NCI-H1105 treated with DMSO at 0.1 percent for 48 hours (cell line): Measurements from ENCODE around the gene GIMD1.
"Not testable (repeated sequence)": the region's sequence is repeated elsewhere in the genome, so short reads cannot be mapped to it uniquely, and the experiment has no call there.

Source experiments
- DNase-seq: peaks from one replicate; lab custom pipeline; 2025; lab: John Stamatoyannopoulos, UW

GIMD1 gene

DNA sequence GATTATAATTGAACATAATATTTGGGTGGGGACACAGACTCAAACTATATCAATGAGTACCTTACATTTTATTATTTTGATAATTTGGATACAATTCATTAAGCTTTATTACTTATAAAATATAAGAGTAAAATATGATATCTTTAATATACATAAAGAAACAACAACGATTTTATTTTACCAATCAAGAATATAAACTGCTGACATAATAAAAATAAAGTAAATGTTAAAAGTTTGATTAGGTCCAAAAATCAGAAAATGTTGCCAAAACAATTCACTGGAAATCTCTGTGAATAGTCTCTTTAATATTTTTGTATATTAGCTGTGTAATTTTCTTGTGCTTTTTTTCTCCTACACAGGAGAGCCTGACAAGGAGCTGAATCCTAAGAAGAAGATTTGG, 21.4 kb downstream of the GIMD1 start:
- DNase-seq, result no peak

DNA sequence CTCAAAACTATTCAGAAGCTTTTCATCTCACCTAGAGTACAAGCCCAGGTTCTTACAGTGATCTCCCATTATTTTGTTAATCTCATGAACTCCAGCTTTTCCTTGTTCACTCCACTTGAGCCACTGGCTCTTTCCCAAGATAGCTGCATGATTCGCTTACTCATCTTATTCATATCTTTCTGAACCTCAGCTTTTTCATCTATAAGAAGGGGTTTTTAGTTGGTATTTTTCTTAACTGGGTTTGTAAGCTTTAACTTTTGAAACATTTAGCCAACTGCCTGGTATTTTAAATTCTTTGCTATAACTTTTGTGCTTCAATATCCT, 24.0 kb downstream of the GIMD1 start:
- DNase-seq, result no peak

DNA sequence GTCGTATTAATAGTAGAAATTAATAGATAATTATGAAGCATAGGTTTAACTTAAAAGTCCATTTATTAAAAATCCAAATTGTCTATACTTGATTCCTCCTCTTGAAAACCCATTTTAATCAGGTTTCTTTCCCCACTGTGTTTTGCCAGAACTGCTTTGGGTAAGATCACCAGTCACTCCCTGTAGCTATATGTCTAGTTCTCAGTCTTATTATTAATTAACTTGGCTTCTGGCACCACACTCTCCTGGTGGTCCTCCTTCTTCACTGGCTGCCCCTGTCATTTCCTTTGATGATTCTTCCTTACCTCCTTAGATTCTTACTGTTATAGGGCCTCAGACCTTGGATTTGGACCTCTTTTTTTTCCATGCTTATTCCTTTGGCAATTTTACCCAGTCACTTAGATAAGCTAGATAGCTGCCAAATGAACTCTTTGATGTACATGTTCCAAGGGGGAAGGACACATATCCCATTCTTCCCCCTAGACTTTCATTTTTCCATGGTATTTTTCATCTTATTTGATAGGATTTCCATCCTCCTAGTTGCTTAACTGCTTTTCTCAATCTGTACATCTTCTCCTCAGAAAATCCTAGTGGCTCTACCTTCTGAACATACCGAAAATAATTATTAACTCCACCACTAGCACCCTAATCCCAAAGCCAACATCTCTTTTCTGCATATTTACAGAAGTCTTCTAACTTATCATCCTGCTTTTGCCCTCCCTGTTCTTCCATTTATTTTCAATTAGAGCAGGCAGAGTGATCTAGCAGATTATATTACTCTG, 24.5 kb downstream of the GIMD1 start:
- no peak for DNase-seq

DNA sequence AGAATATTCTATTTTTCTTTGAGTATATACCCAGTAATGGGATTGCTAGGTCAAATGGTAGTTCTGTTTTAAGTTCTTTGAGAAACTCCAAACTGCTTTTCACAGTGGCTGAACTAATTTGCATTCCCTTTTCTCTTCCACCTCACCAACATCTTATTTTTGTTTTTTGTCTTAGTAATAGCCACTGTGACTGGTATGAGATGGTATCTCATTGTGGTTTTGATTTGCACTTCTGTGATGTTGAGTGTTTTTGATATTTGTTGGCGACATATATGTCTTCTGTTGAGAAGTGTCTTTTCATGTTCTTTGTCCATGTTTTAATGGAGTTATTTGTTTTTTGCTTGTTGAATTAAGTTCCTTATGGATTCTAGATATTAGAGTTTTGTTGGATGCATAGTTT, 27.8 kb downstream of the GIMD1 start:
- no peak for DNase-seq

DNA sequence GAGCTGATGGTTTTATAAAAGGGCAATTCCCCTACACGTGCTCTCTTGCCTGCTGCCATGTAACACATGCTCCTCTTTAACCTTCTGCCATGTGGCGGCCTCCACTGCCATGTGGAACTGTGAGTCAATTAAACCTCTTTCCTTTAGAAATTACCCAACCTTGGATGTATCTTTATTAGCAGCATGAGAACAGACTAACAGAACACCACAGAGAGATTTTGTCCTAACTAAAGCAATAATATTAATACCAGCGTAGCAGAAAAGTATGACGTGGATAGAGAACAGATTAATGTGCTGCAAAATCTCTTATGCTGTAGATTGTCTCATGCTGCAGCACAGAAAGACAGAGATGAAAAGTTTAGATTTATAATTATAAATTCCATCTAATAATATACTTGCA, 29.1 kb downstream of the GIMD1 start:
- no peak for DNase-seq

DNA sequence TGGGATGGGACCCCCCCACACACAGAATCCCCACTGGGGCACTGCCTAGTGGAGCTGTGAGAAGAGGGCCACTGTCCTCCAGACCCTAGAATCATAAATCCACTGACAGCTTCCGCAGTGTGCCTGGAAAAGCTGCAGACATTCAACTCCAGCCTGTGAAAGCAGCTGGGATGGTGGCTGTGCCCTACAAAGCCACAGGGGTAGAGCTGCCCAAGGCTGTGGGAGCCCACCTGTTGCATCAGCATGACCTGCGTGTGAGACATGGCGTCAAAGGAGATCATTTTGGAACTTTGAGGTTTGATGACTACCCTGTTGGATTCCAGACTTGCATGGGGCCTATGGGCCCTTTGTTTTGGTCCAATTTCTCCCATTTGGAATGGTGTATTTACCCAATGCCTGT, 29.9 kb downstream of the GIMD1 start:
- DNase-seq, result no peak

DNA sequence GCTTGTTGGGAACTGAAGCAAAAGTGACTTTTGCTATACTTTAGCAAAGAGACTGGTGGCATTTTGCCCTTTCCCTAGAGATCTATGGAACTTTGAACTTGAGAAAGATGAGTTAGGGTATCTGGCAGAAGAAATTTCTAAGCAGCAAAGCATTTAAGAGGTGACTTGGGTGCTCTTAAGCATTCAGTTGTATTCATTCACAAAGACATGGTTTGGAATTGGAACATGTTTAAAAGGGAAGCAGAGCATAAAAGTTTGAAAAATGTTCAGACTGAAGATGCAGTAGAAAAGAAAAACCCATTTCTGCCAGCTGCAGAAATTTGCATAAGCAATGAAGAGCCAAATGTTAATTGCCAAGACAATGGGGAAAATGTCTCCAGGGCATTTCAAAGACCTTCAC, 30.7 kb downstream of the GIMD1 start:
- DNase-seq, result no peak

DNA sequence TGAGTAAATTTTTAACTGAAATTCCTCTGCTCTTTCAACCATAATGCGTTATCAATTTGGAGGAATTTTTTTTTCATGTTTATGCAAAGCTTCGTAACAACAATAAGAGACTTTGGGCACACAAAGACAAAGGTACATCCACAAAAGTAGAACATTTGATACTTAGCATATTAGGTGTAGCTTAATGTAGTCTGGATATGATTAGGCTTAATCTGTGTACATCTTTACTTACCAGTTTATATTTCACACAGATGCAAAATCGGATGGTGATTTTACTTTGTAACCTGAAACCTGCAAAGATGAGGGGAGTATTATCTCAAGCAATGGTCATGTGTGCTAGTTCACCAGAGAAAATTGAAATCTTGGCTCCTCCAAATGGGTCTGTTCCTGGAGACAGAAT, 32.0 kb downstream of the GIMD1 start:
- no peak for DNase-seq

DNA sequence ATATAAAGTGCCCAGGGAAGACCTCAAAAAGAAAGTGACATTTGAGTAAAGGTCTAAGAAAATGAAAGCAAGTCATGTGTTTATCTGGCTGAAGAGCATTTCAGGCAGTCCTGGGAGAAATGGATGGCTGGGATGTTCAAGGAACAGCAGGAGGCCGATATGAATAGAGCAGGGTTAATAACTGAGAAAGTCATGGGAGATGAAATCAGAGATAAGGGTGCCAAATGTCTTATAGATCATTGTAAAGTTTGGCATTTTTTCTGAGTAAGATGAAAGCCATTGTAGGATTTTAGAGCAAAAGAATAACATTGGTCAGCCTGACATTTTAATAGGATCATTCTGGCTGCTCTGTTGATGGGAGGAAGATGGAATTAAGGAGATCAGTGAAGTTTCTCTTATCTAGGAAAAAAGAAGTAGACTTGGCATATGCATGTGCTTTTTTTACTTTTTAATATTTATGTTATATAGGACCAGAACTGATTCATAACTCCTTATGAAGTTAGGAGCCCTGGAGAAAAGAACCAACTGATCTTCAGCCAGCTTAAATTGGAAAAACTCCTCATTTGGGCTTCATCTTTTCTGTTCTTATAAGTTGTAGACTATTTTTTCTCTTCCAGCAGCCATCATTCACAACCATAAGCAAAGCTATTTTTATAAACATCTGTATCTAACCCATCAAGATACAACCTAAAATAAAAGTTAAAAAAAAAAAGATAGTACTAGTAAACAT, 33.7 kb downstream of the GIMD1 start:
- DNase-seq, result no peak

DNA sequence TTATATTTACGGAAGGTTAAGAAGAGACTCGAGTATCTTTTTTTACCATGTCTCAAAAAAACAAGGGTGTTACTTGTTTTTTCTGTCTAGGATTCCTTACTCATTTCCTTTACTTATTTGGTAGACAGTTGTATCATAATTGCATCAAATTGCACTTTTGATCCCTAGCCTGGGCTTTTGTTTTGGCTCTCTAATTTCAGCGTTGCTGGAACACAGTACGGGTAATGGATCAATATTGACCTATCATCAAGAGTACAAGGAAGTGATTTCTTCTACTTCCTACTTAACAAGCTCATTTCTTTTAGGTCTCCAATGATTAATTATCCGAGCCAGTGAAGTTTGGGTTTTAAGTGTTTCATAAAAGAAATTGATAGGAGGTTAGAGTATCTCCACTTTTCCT, 35.4 kb downstream of the GIMD1 start:
- DNase-seq, result no peak

DNA sequence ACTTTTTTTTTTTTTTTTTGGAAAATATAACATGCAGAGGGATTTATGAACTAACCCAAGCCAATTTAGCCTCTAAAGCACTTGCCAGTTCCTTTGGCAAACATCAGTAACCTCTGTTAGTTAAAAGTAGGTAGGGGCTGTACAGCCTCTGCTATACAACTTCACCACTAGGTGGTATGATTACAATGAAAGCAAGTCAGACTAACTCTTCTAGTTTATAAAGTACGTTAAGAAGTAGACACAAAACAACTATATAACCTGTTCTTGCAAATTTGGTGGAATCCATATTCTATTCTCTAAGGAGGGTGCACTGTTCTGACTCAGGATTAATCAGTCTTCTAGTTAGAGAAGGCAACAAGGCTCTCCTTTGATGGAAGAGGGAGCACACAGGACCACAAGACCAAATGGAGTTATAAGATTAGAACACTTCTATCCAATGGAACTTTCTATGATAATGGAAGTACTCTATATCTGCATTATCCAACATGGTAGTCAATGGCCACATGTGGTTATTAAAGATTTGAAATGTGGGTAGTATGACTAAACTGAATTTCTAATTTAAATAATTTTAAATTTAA, 39.4 kb downstream of the GIMD1 start:
- DNase-seq, result peak; percentile 16

DNA sequence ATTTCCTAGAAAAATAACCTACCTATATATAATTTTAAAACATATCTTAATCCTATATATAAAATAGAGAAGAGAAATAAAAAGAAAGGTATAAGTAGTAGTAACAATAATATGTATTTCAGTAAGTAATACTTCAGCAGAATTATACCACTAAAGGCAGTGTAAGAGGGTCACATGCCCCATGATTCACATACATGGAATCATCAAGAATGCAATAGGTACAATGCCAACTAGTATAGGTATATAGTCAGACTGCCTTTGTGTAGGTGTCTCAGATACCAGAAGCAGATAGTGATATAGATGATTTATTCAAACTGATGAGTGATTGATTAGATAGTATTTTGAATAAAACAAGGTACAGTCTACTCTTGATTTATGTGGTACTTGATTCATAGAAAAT, 42.8 kb downstream of the GIMD1 start:
- DNase-seq, result no peak

DNA sequence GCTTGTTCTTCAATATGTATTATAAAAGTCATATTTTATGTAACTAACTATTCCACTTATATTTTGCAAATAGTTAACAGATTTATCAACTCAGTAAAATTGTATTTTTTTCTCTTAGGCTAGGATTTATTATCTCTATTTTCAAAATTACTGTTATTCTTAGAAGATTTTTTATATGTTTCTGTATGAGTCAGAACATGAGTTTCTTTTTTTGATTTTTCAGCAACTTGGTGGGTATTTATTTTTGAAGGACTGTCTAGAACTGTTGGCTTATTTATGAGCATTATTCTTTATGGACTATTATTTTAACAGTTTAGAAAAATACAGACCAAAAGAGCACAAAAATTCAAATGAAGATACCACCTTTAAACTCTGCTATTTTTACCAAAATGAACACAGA, 45.5 kb downstream of the GIMD1 start:
- DNase-seq, result no peak

DNA sequence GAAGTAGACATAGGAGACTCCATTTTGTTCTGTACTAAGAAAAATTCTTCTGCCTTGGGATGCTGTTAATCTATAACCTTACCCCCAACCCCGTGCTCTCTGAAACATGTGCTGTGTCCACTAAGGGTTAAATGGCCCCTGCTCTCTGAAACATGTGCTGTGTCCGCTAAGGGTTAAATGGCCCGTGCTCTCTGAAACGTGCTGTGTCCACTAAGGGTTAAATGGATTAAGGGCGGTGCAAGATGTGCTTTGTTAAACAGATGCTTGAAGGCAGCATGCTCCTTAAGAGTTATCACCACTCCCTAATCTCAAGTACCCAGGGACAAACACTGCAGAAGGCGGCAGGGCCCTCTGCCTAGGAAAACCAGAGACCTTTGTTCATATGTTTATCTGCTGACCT, 46.8 kb downstream of the GIMD1 start:
- DNase-seq, result not testable (repeated sequence)

DNA sequence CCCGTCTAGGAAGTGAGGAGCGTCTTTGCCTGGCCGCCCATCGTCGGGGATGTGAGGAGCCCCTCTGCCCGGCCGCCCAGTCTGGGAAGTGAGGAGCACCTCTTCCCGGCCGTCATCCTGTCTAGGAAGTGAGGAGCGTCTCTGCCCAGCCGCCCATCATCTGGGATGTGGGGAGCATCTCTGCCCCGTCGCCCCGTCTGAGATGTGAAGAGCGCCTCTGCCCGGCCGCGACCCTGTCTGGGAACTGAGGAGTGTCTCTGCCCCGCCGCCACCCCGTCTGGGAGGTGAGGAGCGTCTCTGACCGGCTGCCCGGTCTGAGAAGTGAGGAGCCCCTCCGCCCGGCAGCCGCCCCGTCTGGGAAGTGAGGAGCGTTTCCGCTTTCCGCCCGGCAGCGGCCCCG, 47.4 kb downstream of the GIMD1 start:
- not testable (repeated sequence) for DNase-seq

DNA sequence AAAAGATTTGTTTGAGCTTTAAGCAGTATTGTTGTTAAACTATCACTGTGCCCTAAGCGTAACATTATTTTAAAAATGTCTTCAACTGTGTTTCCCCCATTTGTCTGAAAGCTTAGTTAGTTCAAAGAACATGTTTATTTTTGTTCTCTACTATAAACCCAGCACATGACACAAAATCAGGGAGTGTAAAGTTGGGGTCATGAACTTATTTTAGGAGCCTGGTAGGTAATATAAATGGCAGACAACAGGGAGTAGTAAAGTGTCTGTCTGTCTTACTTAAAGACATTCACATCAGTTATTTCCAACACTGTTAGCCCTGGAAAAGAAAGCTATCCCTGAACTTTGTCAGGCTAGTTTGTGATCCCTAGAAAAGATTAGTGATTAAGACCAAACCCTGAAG, 48.3 kb downstream of the GIMD1 start:
- no peak for DNase-seq

DNA sequence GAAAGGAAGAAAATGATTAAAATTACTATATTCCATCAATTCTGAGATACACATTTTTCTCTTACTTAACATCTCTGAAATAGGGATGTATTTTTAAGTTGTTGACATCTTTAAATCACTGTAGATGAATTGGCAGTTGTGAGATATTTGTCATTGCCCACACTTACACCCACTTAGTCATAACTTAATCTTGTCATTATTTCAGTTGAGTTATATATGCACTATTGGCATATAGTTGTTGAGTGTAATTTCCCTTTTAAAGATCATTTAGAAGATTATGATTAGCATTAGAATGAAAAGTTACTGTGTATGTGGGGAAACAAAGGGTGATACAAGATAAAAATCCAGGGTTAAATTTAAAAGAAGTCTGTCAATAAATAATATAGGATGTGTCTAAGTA, 50.1 kb downstream of the GIMD1 start:
- DNase-seq, result no peak

DNA sequence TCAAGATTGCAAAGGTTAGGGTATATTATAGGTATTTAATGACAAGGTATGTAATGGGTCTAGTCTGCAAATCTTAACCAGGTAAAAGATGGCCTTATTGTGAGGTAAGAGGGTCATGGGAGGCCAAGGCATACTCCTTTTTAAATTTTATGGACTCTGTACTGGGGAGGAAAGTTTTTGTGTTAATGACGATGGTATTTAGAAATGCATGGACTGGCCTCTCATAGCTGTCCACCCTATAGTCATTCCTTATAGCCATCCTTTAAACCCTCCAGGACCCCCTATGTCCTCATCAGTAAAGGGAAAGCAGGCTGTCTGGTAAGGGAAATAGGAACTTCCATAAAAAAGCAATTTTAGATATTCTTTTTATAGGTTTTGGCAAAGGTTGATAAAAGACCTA, 50.8 kb downstream of the GIMD1 start:
- no peak for DNase-seq

DNA sequence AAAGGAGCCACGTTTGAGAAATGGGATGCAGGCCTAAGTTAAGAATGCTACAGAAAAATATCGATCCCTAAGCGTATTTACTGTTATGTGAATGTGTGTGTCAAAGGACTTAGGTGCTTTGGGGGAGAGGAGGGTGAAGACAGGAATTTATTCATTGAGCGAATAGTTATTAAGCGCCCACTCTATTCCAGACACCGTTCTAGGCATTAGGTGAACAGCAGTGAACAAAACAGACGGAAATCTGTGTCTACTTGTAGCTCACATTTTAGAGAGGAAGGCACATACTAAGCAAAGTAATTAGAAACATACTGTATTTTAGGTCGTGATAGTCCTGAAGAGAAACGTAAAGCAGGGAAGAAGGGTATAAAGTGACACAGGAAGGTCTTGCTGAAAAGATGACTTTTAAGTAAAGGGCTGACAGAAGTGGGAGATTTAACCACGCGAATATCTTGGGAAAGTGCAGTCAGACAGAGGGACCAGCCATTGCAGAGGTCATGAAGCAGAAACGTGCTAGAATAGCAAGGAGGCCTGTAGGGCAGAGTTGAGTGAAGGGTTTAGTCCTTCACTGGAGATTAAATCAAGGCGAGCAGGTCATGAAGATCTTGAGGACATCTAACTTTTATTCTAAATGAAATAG, 51.7 kb downstream of the GIMD1 start:
- no peak for DNase-seq

DNA sequence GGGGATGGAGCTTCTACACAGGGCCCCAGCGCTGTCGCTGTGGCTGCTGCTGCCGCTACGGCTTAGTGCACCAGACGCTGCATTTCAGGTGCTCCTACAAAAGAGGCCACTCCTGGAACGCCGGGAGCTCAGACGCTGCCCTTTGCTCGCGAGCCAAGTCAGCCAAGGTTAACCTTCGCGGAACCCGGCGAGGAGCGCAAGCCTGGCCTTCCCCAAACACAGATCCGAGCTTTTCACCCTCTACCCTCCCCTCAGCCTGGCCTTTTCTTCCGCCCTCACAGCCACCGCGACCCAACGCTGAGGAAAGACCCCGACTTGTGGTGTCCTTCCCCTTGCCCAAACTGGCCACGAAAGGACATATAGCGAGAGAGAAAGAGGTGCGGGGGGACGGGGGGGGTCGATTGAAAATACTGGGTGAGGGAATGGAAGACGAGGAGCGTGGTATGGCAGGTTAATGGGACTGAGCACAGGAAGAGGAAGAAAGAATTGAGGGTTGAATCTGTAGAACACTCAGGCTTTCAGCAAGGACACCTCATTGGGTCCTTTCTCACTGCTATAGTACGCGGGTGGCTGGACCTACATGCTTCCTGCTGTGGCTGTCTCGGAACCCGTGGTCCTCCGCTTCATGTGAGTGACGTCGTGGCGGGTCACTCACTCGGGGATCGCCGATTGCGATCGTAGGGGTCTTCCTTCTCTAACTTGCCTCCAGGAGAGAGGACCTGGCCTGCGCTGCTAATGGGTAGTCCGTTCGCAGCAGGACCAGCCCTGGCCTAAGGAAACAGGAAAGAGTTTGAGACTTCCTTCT, 52.4 kb downstream of the GIMD1 start, which contains the start of the genes AIMP1 and TBCK:
TSS of gene AIMP1 (plus strand) at position 583 of the 805 bp plus-strand sequence. CDS start 8,460 bp downstream, outside the sequence.
TSS of gene TBCK (minus strand) at position 242 of the 805 bp plus-strand sequence. CDS start 7,249 bp downstream, outside the sequence.
- DNase-seq, result peak; percentile 73

DNA sequence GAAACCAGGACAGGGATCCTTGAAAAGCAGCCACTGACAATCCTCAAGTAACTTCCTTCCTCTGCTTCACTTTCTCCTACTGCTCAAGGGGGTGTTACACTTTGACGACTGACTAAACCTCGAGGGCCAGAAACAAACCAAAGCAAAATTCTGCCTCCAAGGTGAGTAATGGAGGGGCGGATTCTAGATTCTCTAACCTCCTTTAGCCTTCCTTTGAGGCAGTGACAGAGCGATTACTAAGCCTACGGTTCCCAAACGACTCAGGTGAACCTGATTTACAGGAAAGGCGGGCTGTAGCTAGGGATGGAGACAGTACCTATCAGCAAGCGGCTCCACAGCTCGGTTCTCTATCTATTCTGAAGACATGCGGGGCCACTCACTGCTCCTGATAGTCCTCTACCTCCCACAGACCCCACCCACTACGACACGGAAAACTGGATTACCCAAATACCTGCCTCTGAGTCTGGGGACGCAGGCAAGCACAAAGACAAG, 53.1 kb downstream of the GIMD1 start:
- DNase-seq, result peak; percentile 57

DNA sequence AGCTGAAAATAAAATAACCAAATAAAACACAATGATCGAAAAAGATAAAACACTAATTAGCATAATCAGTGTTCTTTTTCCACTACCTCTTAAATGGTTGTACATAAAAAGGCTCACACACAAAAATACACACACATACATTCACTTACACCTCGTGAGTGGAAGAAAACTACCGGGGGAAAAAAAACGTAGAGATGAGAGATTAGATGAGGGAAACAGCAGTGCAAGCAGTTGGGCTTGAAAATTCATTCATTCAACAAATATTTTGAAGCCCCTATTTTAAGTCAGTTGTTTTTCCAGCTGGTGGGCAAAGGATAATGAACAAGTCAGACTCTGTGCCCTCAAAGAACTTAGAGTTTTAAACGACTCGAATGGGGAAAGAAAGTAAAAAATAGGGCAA, 53.6 kb downstream of the GIMD1 start:
- no peak for DNase-seq
